ENCODE data around the gene CETN2.

Gene CETN2

GRCh38 chrX:152830312-152831305 lies at the start of gene CETN2, which contains the start of gene NSDHL:
TSS of gene CETN2 (minus strand) at chrX:152830757. CDS start at chrX:152830710, 47 bp downstream.
TSS of gene NSDHL (plus strand) at chrX:152831063. CDS start at chrX:152846325, 15,262 bp downstream.
- peak; percentile 97 for ATAC-seq
- peak; percentile 83 to 93 for DNase-seq (ENCODE audit: low spot score in 2 of 2)
- Mint-ChIP-seq H3K27ac (peak within 1 kb of the TSS; percentile 95), H3K4me3 (peak within 1 kb of the TSS; percentile 89), H3K4me1 (peaks cover 32% of the 10 kb centered on the region), H3K9me3 (no peaks in the 10 kb centered on the region), H3K36me3 (peaks cover 7% of the 10 kb centered on the region)

GRCh38 chrX:152878976-152879755 lies 48.6 kb upstream of the CETN2 start:
- ATAC-seq (no peak), DNase-seq (ENCODE audit: low spot score in 2 of 2) (no peak)
- Mint-ChIP-seq H3K36me3 (no peaks in the 10 kb centered on the region), H3K9me3 (no peaks in the 10 kb centered on the region), H3K27ac (no peak overlapping the region), H3K4me1 (no peaks in the 10 kb centered on the region), H3K4me3 (no peak overlapping the region)

GRCh38 chrX:152876931-152877840 lies 46.6 kb upstream of the CETN2 start:
- ATAC-seq = no peak
- DNase-seq (ENCODE audit: low spot score in 2 of 2) = no peak
- no peak overlapping the region for H3K27ac Mint-ChIP-seq

GRCh38 chrX:152873361-152873760 lies 42.8 kb upstream of the CETN2 start:
- H3K27ac Mint-ChIP-seq = peak overlapping the region; percentile 56
- H3K4me1 Mint-ChIP-seq = peaks cover 16% of the 10 kb centered on the region
- ATAC-seq (no peak), DNase-seq (ENCODE audit: low spot score in 2 of 2) (no peak)
- H3K4me3 Mint-ChIP-seq = no peak overlapping the region
- no peaks in the 10 kb centered on the region for H3K9me3 Mint-ChIP-seq
- H3K36me3 Mint-ChIP-seq = peaks cover 24% of the 10 kb centered on the region

More at GRCh38 chrX:152876931-152877840, 46.6 kb upstream of the CETN2 start:
- Mint-ChIP-seq H3K36me3 (peaks cover 6% of the 10 kb centered on the region), H3K4me1 (peaks cover 8% of the 10 kb centered on the region), H3K9me3 (no peaks in the 10 kb centered on the region), H3K4me3 (no peak overlapping the region)

- peaks cover 24% of the 10 kb centered on the region for H3K36me3 Mint-ChIP-seq
- no peak overlapping the region for H3K27ac Mint-ChIP-seq
- no peak for DNase-seq (ENCODE audit: low spot score in 2 of 2)
- peaks cover 16% of the 10 kb centered on the region for H3K4me1 Mint-ChIP-seq
- H3K9me3 Mint-ChIP-seq = no peaks in the 10 kb centered on the region
- ATAC-seq = no peak
- H3K4me3 Mint-ChIP-seq = no peak overlapping the region
Measured at GRCh38 chrX:152872522-152872921, 42.0 kb upstream of the CETN2 start.

GRCh38 chrX:152871260-152871659 lies 40.7 kb upstream of the CETN2 start:
- H3K4me1 Mint-ChIP-seq = peaks cover 16% of the 10 kb centered on the region
- peaks cover 24% of the 10 kb centered on the region for H3K36me3 Mint-ChIP-seq
- H3K4me3 Mint-ChIP-seq = no peak overlapping the region
- ATAC-seq (no peak), DNase-seq (ENCODE audit: low spot score in 2 of 2) (no peak)
- no peaks in the 10 kb centered on the region for H3K9me3 Mint-ChIP-seq
- H3K27ac Mint-ChIP-seq = no peak overlapping the region

GRCh38 chrX:152869972-152870371 lies 39.4 kb upstream of the CETN2 start:
- Mint-ChIP-seq H3K4me3 (no peak overlapping the region), H3K9me3 (no peaks in the 10 kb centered on the region), H3K4me1 (peaks cover 16% of the 10 kb centered on the region), H3K36me3 (peaks cover 24% of the 10 kb centered on the region), H3K27ac (no peak overlapping the region)
- ATAC-seq (no peak), DNase-seq (ENCODE audit: low spot score in 2 of 2) (no peak)

GRCh38 chrX:152866386-152866785 lies 35.8 kb upstream of the CETN2 start:
- H3K4me3 Mint-ChIP-seq = no peak overlapping the region
- no peak for ATAC-seq
- H3K9me3 Mint-ChIP-seq = no peaks in the 10 kb centered on the region
- H3K27ac Mint-ChIP-seq = no peak overlapping the region
- H3K4me1 Mint-ChIP-seq = peaks cover under 1% of the 10 kb centered on the region
- DNase-seq (ENCODE audit: low spot score in 2 of 2) = no peak
- peaks cover 44% of the 10 kb centered on the region for H3K36me3 Mint-ChIP-seq

- H3K4me1 Mint-ChIP-seq = no peaks in the 10 kb centered on the region
- no peak overlapping the region for H3K4me3 Mint-ChIP-seq
- no peak overlapping the region for H3K27ac Mint-ChIP-seq
- H3K36me3 Mint-ChIP-seq = peaks cover 47% of the 10 kb centered on the region
- no peak for DNase-seq (ENCODE audit: low spot score in 2 of 2)
- no peak for ATAC-seq
- H3K9me3 Mint-ChIP-seq = no peaks in the 10 kb centered on the region
Measured at GRCh38 chrX:152865232-152865920, 34.8 kb upstream of the CETN2 start.

- Mint-ChIP-seq H3K27ac (no peak overlapping the region), H3K9me3 (no peaks in the 10 kb centered on the region), H3K36me3 (peaks cover 35% of the 10 kb centered on the region), H3K4me1 (peaks cover 5% of the 10 kb centered on the region), H3K4me3 (no peak overlapping the region)
- DNase-seq (ENCODE audit: low spot score in 2 of 2) = no peak
- no peak for ATAC-seq
Measured at GRCh38 chrX:152861826-152862225, 31.3 kb upstream of the CETN2 start.

- DNase-seq (ENCODE audit: low spot score in 2 of 2) (no peak), ATAC-seq (no peak)
- Mint-ChIP-seq H3K4me1 (peaks cover 5% of the 10 kb centered on the region), H3K4me3 (no peak overlapping the region), H3K27ac (no peak overlapping the region), H3K9me3 (no peaks in the 10 kb centered on the region), H3K36me3 (peaks cover 35% of the 10 kb centered on the region)
Measured at GRCh38 chrX:152861116-152861515, 30.6 kb upstream of the CETN2 start.

- Mint-ChIP-seq H3K27ac (no peak overlapping the region), H3K4me1 (peaks cover 24% of the 10 kb centered on the region), H3K9me3 (no peaks in the 10 kb centered on the region), H3K36me3 (peaks cover 33% of the 10 kb centered on the region), H3K4me3 (no peak overlapping the region)
- ATAC-seq = no peak
- DNase-seq (ENCODE audit: low spot score in 2 of 2) = no peak
Measured at GRCh38 chrX:152853986-152854385, 23.4 kb upstream of the CETN2 start.

GRCh38 chrX:152850465-152850864 lies 19.9 kb upstream of the CETN2 start:
- Mint-ChIP-seq H3K9me3 (no peaks in the 10 kb centered on the region), H3K4me3 (no peak overlapping the region), H3K4me1 (peaks cover 19% of the 10 kb centered on the region), H3K36me3 (peaks cover 42% of the 10 kb centered on the region), H3K27ac (no peak overlapping the region)
- no peak for DNase-seq (ENCODE audit: low spot score in 2 of 2)
- ATAC-seq = no peak

- Mint-ChIP-seq H3K4me3 (no peak overlapping the region), H3K36me3 (peaks cover 27% of the 10 kb centered on the region)
Measured at GRCh38 chrX:152847281-152847680, 16.7 kb upstream of the CETN2 start.

More at GRCh38 chrX:152847281-152847680, 16.7 kb upstream of the CETN2 start:
- DNase-seq (ENCODE audit: low spot score in 2 of 2) = no peak
- Mint-ChIP-seq H3K9me3 (no peaks in the 10 kb centered on the region), H3K4me1 (peaks cover 8% of the 10 kb centered on the region), H3K27ac (no peak overlapping the region)
- no peak for ATAC-seq
